Mammary epithelial cell (primary cell): ENCODE results near the gene BGN.

Experiments
- CTCF ChIP-seq, 2 donors: IDR thresholded peaks in 1 of 2; conservative IDR thresholded peaks in 1 of 2; 2 replicates each; pipeline ENCODE4 v1.5.1; 2011 to 2012; ENCODE audit warnings: inconsistent platforms in 2 of 2, low read length in 2 of 2, mild to moderate bottlenecking in 2 of 2, control low read depth in 1 of 2, low read depth in 1 of 2; ENCODE audit not compliant: insufficient read depth in 1 of 2; ENCODE audit errors: extremely low read depth in 1 of 2
- EZH2 ChIP-seq: IDR thresholded peaks from 2 replicates; pipeline ENCODE4 v1.6.1; 2012; ENCODE audit warnings: low read length, inconsistent platforms, borderline replicate concordance

GRCh38 chrX:153500676-153501280 is 6.0 kb downstream of the BGN start:
- TF ChIP-seq CTCF (conservative IDR thresholded peaks at IDR 0.05 in 1 of 2, IDR thresholded peaks at IDR 0.05 in 1 of 2; ENCODE audit: extremely low read depth in 1 of 2, insufficient read depth in 1 of 2, low read depth in 1 of 2, low read length in 2 of 2): no peak
- no peak for TF ChIP-seq EZH2
